Measurements from ENCODE around the gene ADAM22.

The ADAM22 gene

DNA sequence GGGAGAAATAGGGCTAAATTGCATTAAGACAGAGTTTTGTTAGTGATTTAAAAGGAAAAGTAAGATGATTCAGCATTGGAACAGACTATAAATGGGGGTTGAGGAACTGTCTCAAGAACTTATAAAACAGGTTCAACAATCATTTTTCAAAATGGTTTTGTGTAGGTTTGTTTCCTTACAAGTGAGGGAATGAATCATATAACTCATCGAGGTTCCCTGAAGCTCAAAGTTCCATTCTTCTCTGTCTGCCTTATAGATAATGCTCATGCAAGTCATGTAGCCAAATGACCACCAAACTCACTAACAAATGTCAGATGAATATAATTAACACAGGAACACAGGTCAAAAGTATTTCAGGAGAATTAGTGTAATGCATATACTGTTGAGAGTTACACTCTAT is 27.7 kb downstream of the ADAM22 start:
- DNase-seq: no peak

DNA sequence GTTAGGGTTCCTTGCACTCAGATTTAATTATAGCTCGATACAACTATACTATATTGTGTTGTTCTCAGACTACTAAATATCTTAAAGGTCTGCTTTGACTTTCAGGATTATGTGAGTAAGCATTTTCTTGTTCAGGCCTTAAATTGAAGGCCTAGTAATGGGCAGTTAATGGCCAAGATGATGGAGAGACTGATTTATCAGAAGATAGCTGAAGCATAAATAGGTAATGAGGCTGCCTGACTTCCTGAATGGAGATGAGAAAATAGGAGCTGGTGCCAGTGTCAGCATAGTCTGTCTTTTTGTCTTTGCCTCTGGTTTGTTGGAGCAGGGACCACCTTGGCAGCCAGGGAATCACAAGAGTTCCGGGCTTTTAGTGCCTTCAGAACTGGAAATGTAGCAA is 32.2 kb downstream of the ADAM22 start:
- no peak for DNase-seq

DNA sequence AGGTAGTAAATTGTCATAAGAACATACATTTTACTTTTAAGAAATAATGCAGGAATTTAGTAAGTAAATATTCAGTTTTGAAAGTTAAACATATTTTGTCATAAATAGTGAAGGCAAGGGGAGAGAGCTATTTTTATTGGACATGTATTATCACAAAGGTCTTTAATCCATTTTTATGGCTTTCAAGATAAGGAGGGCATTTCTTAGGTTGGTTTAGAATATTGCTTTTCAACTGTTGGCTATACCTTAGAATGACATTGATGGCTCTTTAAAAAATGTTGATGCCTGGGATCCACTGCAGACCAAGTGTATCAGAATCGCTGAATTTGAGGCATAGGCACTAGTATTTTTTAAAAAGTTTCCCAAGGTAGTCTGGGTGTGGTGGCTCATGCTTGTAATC is 34.0 kb downstream of the ADAM22 start:
- no peak for DNase-seq

DNA sequence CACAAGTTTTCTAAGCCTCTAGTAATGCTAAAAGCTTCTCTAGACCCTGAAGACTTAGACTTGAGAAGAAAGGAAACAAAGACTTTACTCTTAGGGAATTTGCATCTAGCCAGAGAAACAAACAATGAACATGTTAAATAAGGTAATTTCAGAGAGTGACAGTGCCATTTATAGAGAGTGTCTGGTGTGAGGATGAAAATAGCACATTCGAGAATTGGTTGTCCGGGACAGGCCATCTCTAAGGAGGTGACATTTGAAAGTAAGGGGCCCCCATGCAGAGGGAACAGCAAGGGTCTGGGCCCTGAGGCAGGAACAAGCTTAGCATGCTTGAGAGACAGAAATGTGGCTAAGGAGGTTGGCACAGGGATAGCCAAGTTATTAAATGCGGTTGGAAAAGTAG is 48.1 kb downstream of the ADAM22 start:
- DNase-seq: no peak

DNA sequence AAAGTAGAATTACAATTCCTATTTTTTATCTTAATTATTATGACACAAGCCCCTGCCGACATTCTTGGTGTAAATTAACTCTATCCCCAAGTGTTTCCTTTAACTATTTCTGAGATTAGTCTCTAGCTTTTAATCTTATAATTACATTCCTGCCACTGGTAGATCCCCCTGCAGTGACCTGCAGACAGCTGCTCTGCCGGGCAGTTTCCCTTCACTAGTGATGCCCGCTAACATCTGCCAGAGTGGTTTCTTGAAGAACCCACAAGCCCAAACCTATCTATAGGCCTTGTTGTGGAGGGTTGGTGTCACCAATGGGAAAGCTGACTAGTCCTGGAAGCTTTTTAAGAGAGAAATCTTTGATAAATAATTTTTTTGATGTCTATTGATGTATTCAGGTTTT is 50.0 kb downstream of the ADAM22 start:
- DNase-seq: no peak

DNA sequence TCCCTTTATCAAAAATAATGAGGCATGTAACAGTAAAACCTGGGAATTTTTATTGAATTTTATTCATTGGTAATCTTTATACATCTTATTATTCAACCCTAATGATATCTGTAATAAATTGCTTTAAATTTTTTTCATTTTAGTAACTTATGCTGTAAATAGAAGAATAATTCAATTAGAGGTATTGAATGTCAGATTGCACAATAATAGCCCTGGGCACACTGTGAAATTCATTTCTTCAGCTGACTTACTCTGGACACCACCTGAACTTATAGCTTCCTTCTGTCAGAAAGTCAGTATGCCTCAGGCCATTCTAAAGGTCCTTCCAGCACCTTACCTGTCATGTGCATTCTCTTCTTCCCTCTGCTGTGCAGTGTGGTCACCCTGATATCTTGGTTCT is 59.2 kb downstream of the ADAM22 start:
- no peak for DNase-seq

DNA sequence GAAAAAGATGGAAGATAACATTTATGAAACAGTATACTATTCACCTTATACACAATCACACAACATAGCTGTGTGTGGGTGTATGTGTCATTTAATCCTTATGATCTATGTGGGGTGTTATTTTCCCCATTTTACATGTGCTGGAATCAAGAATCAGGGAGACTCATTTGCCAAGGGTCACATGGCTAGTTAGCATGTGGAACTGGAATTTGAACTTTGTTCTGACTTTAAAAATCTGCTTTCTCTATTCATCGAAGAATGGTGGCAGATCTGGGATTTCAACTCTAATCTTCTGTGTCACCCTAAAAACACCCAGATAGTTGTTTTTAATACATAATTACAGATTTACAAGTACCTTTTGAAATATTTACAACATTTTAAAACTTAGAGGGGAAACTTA is 65.2 kb downstream of the ADAM22 start:
- no peak for DNase-seq

DNA sequence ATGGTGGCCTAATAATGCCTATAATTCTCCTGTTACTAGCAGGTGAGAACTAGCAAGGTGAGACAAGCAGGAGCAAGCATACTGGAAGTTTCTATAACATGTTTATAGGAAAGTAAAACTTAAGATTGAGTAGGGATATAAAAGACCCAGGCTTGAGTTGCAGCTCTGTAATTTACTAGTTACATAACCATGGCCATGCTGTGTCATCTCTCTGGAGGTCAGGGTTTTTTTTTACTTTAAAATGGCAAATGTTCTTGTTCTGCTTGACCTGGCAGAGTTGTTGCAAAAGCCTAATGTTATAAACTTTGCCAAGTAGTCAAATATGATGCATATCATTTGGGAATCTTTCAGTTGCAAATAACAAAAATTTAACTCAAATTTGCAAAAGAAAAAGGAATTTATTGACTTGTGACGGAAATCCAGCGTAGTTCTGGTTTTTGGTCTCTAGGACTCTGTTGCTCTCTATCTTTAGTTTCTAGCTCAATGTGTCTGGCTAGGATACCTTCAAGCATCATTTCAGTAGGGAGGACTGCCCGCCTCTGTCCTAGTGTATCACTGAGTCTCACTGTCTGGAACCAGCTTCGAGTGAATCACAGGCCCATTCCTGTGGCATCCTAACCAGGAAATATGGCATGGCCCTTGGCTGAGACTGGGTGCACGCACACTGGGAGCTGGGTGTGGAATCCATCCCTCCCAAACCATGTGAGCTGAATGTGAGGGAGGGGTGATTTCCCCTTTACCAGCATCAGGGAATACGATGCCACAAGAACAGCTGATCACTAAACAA is 67.9 kb downstream of the ADAM22 start:
- DNase-seq: no peak

DNA sequence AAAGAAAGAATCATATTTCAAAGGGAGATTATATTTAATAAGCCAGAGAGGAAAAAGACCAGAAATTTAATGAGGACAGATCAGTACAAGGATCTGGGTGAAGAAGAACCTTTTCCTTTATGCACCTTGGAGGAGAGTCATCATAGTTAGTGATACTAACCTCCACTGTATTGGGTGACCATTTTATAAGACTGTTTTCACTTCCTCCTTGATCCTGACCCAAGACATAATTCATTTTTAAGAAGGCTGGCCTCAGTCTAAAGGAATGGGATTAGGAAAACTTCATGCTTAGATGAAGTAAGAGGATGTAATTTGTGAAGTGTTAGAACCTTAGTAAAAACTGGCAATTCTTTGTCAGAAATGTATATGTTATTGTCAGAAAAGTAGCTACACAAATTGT is 68.6 kb downstream of the ADAM22 start:
- DNase-seq: no peak

DNA sequence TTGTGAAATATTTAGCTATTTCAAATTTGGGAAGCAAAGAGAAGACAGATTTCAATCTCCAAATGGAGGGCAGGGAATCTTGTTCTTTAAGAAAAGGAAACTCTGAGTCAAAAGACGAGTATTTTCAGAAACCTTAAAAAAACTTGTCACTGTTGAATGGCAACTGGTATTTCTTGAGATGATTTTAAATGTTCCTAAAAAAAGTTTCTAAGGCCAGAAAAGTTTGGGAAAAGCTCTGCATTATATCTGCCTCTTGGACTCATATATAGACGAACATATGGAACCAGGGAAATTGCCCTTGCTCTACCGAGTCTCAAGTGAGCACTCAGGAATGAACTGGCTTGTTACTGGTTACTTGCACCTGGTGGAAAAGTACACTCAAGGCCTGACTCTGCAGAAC is 69.5 kb downstream of the ADAM22 start:
- no peak for DNase-seq

DNA sequence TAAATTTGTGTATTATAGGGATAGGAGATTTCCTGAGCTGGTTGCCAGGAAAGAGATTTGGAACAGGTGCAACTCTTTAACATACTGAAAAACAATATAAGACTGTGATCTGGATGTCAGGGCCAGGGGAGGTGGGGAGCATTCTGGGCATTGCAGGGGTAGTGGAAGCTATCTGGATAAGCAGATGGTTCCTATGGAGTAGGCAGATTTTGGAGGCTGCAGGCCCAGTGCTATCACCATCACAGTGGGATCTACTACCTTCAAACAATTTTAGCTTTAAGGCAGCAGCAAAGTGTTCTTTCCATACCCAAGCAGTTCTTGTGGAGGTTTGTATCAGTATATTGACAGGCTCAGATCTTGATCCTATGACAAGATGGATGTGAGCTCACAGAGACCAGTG is 71.1 kb downstream of the ADAM22 start:
- no peak for DNase-seq

DNA sequence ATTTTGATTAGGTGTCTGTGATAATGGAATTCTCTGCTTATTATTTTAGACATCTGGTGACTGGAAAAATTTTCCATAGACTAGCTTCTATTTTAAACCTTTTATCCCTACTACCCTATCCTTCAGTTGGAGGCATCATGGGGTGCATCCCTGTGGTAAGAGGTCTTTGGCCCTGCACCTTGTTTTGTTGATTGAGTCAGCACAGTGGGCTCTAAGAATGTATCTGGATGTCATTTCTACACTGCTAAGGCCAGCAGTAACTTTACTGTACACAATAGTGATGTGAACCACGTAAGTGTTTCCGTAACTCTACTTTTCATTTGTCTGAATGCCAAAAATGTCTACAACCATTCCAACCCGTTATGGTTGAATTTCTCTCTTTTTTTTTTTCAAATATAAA is 75.6 kb downstream of the ADAM22 start:
- DNase-seq: no peak

DNA sequence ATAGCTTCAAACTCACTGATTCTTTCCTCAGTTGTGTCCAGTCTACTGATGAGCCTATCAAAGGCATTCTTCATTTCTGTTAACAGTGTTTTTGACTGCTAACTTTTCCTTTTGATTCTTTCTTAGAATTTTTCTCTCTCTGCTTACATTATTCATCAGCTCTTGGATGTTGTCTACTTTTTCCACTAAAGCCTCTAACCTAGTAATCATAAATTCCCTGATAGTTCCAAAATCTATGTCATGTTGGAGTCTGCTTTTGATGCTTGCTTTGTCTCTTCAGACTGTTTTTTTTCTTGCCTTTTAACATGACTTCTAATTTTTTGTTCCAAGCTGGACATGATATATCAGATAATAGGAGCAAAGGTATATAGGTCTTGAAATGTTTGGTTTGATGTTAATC is 78.0 kb downstream of the ADAM22 start:
- DNase-seq: no peak

DNA sequence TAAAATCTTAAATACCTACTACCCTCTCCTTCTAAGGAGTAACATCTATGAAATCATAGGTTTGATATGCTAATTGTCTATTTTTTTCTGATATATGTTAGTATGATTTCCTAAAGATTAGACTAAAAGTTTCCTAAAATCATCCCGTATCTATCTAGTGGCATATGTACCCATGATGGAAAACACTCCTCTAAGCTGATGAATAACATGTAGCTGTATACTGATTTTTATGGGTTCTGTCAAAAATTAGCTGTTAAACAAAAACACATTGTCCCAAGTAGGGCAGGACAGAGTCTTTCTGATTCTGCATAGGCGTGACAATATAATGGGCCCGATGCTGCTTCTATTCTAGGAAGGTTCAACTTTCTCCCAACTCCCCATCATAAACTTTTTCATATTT is 79.9 kb downstream of the ADAM22 start:
- no peak for DNase-seq

DNA sequence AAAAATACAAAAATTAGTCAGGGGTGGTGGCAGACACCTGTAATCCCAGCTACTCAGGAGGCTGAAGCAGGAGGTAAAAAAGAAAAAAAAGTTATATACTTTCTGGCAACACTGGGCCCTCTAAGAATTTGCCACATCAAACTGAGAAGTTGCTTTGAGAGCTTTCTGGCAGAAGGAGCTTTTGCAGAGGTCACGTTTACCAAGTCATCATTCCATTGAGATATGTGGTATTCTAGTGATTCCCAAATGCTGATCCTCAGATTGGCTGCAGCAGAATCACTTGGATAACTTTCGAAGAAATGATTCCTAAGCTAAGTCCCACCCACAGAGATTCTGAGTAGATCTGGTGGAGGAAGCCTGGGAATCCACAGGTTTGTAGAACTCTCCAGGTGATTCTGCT is 80.5 kb downstream of the ADAM22 start:
- no peak for DNase-seq

DNA sequence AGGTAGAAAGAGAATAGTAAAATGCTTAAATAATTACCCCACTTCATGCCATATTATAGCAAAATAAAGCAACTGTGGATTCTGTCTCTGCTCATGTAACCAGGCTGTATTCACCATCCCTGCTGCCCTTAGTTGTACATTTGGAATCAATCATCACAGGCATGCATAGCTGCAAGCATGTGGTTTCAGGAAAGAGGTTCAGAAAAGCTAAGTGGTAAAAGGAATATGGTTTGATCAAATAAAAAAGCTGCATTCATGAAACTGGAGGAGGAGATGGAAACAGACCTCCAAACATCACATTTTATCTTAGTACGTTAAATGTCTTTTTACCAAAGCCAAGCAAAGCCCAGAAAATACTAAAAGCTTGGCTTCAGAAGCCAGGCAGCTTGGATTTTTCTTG is 81.3 kb downstream of the ADAM22 start:
- no peak for DNase-seq

DNA sequence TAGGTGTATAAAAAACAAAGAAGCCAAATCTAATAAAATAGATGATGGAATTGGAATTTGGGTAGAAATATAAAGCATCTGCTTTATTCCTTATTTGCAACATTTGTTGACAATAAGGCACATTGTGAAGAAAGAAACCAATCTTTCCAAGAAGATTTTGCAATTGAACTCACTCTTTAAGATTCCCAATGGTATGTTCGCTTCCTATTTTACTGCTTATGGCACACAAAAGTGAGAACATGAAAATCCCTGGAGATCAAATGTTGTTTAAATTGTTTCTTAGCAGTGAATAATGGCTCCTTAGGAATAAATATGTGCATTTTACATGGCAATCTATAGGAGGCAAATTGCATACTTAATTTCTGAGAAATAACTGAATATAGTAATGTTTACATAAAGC is 84.5 kb downstream of the ADAM22 start:
- no peak for DNase-seq

DNA sequence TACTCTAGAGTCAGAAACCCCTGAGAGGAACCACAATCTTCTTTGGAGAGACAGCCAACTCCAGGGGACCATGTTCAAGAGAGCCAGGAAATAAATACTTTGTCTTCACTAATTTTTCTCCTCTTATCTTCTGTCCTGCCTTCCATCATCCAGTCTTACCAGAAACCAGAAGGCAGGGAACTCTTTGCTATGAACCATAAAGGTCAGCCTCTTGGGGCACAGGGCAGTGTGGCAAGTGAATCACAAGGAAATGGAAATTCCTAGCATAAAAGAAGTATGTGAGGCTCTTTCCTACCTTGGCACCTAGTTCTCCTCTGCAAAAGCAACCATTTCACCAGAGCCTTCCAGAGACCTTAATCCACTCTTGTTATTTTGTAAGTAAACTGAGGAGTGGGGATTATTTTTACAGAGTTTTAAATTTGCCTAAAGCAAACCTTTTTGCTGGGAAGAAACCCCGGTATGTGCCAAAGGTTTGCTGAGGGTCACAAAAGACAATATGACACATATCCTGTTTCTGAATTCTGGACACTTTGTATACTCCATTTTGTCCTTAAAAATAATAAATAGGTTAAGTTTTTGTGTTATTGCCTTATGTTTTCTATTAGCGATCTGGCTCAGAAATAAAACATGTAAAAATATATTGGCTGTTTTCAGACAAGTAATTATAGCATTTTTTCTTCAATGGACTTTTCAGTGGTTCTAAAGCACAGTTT is 87.1 kb downstream of the ADAM22 start:
- DNase-seq: no peak

DNA sequence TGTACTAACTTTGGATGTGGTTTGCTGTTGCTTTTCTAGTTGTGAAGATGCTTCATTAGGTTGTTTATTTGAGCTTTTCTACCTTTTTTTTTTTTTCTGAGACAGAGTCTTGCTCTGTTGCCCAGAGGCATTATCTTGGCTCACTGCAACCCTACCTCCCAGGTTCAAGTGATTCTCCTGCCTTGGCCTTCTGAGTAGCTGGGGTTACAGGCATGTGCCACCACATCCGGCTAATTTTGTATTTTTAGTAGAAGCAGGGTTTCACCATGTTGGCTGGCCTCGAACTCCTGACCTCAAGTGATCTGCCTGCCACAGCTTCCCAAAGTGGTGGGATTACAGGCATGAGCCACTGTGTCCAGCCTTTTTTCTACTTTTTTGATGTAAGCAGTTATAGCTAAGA is 93.7 kb downstream of the ADAM22 start:
- no peak for DNase-seq

DNA sequence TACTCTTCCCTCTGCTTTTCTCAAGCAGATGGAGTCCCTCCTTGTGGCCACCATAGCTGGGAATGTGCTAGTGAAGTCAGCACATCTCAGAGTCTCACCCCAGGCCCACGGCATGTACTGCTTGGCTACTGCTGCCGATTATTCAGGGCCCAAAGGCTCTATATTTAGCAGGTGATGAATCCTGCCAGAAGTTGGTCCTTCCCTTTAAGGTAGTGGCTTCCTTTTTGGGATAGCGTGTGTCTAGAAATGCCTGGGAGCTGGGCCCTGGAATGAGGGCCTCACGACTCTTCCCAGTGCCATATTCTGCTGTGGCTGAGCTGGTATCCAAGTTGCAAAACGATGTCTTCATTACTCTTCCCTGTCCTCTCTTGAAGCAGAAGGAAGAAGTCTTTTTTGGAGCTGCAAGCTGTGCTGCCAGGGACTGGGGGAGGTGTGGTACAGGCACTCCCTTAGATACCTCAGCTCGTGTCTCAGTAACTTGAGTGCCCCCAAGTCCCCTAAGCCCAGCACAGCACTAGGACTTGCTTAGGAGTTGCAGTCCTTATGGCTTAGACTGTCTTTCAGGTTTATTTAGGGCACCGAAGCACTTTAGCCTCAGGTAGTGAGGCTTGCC is 100.1 kb downstream of the ADAM22 start:
- DNase-seq: no peak

DNA sequence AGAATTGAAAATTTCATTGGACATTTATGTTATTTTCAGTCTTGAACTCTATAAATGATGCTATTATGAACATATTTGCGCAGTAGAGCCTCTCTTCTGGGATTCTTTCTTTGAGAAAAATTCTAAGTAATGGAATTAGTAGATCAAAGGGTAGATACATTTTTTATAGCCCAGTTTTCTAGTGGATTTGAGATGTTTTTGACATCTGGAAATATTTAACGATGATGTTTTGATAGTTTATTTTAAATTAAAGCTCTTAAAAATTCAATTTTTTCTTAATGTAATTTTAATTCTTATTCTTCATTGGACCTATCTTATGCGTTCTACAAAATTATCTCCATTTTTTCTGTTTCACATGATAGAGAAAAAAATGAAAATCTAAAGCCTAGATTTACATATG is 103.0 kb downstream of the ADAM22 start:
- no peak for DNase-seq

DNA sequence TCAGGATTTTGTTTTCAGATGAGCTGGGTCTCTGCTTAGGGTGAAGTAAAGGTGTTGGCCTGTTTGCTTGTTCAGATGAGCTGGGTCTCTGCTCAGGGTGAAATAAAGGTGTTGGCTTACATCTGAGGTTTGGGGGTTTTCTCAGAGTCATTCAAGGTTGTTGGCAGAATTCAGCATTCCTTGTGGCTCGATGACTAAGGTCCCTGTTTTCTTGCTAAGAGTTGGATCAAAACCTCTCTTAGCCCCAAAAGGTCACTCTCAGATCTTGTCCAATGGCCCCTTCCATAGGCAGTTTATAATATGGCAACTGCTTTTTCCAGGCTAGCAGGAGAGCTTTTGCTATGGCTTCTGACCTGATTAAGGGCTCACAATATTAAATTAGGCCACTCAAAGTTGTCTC is 106.6 kb downstream of the ADAM22 start:
- no peak for DNase-seq

DNA sequence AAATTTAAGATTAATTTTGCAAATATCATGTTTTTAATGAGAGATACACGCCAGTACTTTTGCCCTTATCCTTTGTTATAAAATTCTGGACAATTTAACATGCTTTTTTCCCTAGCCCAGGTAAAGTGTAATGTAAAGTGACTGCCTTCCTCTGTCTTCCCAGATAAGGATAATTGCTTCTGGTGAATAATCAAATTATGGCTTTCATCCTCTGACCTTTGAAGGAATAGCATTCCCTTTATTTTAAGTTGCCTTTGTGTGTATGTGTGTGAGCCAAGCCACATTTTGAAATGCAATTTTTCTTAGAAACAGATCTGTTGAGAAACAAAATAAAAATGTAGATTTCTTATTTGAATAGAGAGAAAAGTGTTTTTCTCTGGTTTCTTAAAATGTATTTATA is 107.5 kb downstream of the ADAM22 start:
- no peak for DNase-seq

DNA sequence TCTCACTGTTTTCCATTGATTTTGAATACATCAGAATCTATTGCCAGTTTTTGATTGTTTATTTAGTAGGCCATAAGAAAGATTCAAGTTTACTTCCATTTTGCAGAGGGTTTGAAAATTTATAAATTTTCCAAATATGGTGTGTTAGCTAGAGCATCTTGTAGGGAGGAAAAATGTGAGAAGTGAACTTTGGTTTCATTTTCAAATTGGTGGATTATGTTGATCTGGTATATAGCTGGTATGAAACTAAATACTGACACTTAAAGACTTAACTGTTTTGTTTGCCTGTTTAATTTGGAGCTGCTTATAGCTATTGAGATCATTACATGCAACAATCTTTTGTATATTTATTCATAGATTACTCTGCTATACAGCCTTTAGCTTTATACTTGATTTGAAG is 108.1 kb downstream of the ADAM22 start:
- DNase-seq: no peak
